GM19467 (cell line): ENCODE measurements around the gene SORCS3.

ENCODE experiments used
- ATAC-seq: cut with Tn5 transposase; IDR thresholded peaks from one replicate; pipeline ENCODE4 v1.9.1; 2021; ENCODE audit warnings: mild to moderate bottlenecking, moderate library complexity; ENCODE audit not compliant: unreplicated experiment

The SORCS3 gene

GRCh38 chr10:105243381-105243780, 602.3 kb downstream of the SORCS3 start:
- ATAC-seq, result no peak

GRCh38 chr10:105243825-105244224, 602.7 kb downstream of the SORCS3 start:
- no peak for ATAC-seq

GRCh38 chr10:105247831-105248499, 606.9 kb downstream of the SORCS3 start:
- ATAC-seq, result no peak

GRCh38 chr10:105252911-105253310, 611.8 kb downstream of the SORCS3 start:
- no peak for ATAC-seq

GRCh38 chr10:105253515-105254212, 612.6 kb downstream of the SORCS3 start:
- no peak for ATAC-seq

- no peak for ATAC-seq
Observed at GRCh38 chr10:105258036-105258673, 617.1 kb downstream of the SORCS3 start.

- ATAC-seq, result no peak
Observed at GRCh38 chr10:105258674-105259065, 617.6 kb downstream of the SORCS3 start.

GRCh38 chr10:105259201-105259600, 618.1 kb downstream of the SORCS3 start:
- no peak for ATAC-seq

GRCh38 chr10:105262666-105263065, 621.6 kb downstream of the SORCS3 start:
- ATAC-seq, result no peak

GRCh38 chr10:105266966-105267539, 626.0 kb downstream of the SORCS3 start:
- no peak for ATAC-seq

GRCh38 chr10:105268961-105269360, 627.9 kb downstream of the SORCS3 start:
- ATAC-seq, result no peak

- ATAC-seq, result no peak
Observed at GRCh38 chr10:105269689-105270088, 628.6 kb downstream of the SORCS3 start.

GRCh38 chr10:105274556-105275070, 633.5 kb downstream of the SORCS3 start:
- no peak for ATAC-seq

GRCh38 chr10:105278439-105278838, 637.3 kb downstream of the SORCS3 start:
- no peak for ATAC-seq

- ATAC-seq, result no peak
Observed at GRCh38 chr10:105279101-105279500, 638.0 kb downstream of the SORCS3 start.

- ATAC-seq, result no peak
Observed at GRCh38 chr10:105280895-105281294, 639.8 kb downstream of the SORCS3 start.

- no peak for ATAC-seq
Observed at GRCh38 chr10:105284476-105285215, 643.6 kb downstream of the SORCS3 start.

- ATAC-seq, result no peak
Observed at GRCh38 chr10:105288026-105288425, 646.9 kb downstream of the SORCS3 start.

GRCh38 chr10:105288613-105289012, 647.5 kb downstream of the SORCS3 start:
- no peak for ATAC-seq

GRCh38 chr10:105291571-105291970, 650.5 kb downstream of the SORCS3 start:
- no peak for ATAC-seq

GRCh38 chr10:105292236-105292635, 651.1 kb downstream of the SORCS3 start:
- no peak for ATAC-seq
